Measurements from ENCODE around the gene ATP9A.

The ATP9A gene

DNA sequence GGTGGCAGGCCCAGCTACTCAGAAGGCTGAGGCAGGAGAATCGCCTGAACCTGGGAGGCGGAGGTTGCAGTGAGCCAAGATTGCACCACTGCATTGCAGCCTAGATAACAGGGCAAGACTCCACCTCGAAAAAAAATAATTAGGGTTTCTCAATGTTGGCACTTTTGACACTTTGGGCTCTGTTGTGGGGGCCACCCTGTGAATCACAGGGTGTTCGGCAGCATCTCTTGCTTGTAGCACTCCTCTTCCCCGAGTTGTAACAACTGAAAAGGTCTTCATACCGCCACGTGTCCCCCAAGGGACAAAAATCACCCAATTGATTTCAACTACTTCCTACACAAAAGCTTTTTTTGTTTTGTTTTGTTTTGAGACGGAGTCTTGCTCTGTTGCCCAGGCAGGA, 172.4 kb downstream of the ATP9A start:
- no peak for DNase-seq

DNA sequence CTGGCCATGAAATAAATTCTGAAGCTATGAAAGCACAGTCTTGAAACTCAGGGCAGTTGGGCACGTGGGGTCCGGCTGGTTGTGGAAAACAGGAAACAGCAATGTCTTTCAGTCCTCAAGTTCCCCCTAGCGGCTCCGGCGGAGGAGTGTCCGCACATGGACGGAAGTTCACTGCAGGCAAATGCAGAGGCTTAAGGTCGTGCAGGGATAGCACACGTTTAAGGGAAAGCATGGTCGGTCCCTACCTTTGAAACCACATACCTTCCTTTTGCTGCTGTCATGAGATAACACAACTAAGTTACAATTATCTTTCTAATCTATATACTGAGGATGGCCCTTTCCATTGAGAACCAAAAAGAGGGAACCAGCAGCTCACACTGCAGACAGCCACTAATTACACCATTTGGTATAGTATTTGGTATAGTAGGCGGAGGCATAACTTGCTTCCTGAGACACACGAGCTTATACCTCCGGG, 173.1 kb downstream of the ATP9A start:
- peak; percentile 7 to 68 (median 48) for DNase-seq

DNA sequence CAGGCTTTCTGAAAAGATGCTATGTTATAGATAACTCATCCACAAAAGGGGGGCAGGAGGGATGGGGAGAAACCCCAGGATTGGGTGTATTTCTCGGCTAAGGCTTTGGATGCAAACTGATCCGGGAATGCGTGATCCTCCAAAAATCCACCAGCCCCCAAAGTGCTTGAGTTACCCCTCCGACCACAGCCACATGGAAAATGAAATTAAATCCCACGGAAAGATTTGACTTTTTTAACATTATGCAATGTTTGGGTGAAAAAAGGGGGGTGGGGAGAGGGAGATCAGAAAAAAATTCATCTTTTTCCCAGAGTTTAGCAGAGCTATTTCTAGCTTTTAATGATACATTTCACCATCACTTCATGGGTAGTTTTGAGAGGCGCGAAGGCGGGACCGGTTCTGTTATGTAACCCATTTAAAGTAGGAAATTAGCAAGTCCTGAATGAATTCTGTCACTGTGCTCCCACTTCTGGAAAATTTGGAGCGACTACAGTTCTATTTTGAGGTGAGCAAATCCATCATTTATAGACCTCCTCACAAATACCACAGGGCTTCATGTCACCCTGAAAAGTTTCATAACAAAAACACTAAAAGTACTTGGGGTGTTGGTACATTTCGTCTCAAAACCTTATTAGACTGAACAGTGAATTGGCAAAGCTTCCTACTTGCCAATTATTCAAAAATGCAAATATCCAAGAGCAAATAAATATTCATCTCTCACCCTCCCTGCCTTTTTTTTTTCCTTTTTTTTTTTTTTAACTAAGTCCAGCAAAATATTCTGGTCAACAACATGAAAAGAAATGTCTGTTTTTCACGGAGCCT, 173.7 kb downstream of the ATP9A start:
- DNase-seq: no peak

DNA sequence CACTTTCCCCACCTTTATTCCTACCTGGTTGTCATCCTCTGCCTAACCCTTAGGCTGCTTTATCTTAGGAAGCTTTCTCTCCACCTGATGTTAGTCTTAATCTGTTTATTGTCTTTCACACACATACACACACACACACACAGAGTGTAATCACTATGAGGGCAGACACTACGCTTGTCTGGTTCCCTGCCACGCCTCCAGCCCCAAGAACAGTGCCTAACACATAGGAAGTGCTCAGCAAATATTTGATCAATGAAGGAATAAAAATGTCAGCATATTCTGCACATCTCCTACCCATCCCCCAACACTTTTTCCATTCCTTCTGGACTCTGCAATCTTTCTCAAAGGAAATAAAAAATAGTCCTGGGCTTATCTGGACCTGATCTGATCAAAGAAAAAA, 174.6 kb downstream of the ATP9A start:
- DNase-seq: no peak

DNA sequence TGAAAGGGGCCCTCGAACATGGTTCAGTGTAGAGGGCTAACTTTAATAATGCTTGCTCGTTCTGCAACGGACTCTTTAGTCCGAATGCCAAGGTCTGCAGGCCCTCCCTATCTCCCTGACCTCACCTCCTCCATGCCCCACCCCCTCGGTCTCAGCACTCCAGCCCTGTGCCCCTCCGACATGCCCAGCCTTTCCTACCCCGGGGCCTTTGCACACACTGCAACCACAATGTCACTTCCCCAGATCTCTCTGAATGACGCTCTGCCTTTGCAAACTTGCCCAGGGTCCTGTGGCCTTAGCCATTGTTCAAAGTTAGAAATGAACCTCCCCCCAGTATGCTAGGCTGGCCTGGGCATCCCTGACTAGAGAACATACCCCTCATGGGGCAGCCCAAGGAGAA, 175.6 kb downstream of the ATP9A start:
- DNase-seq: no peak

DNA sequence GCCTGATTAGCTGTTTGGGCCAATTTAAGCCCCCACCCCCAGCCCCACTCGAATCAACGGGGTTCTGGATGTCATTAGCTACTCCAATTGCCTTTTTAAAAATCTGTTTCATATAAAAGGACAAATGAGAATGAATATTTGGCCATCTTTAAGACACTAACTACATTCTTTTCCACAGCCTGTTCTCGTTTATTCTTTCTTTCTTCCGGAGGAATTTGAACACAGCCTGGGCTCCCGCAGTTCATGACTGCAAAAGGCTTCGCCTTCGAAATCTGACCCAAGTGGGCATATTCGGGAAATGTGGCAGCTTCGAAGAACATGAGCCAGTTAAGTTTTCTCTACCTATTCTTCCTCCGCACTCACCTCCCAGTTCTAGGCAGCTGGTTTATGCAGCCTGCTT, 176.3 kb downstream of the ATP9A start:
- no peak for DNase-seq

DNA sequence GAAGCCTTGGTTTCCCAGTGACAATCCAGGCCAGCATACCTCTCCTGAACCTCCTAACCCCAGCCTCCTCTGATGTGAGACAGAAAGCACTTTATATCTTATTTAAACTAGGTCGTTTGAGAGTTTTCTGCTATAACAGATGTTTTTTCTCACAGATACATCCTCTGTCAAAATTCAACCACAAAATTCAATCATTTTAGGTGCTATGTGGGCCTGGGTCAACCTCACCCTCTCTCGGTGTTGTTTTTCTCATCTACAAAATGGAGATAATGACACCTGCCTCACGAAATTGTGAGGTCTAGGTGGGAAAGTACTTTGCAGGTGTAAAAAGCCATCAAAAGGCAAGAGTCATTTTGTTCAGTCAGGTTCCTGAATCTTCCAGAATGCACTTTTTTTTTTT, 179.4 kb downstream of the ATP9A start:
- DNase-seq: no peak

DNA sequence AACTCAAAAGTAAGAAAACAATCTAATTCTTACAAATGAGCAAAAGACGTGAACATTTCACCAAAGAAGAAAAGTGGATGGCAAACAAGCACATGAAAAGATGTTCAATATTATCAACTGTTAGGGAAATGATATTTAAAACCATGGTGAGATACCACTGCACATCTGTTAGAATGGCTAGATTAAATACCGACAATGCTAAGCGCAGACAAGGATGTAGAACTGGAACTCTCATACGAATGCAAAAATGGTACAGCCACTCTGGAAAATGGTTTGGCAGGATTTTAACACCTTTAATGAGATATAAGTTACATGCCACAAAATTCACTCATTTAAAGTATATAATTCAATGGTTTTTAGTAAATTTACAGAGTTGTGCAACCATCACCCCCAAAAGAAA, 181.0 kb downstream of the ATP9A start:
- no peak for DNase-seq

DNA sequence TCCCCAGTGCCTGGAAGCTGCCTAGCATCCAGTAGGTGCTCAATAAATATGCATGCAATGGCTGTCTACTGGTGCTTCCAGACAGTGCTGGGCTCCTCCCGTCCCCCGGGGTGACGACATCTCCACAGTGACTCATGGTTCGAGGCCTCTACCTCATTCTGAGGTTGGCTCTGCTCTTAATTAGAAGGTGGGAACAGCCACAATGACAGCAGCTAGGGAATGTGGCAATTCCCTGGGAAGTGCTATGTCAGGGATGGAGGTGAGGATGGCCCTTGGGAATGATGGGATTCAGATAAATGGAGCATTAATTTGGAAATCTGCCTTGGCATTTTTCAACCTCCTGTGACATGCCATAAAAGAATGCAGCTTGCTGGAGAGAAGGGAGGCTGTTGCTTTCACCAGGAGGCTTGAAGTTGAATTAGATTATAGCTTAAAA, 182.2 kb downstream of the ATP9A start:
- DNase-seq: no peak

DNA sequence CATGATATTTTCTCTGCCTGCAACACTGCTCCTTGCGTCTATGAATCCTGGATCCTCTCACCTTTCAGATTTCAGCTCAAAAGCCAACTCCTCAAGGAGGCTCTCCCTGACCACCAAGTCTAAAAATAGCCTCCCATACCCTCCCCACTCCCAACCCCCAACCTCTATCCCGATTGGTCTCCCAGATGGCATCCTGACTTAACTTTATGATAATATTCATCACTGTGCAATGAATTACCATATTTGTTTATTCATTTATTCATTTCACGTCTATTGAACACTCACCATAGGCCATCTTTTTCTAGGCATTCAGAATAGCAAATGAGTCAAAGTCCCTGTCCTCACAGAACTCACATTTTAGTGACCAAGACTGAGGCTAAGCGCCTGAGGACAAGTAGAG, 183.0 kb downstream of the ATP9A start:
- DNase-seq: no peak

DNA sequence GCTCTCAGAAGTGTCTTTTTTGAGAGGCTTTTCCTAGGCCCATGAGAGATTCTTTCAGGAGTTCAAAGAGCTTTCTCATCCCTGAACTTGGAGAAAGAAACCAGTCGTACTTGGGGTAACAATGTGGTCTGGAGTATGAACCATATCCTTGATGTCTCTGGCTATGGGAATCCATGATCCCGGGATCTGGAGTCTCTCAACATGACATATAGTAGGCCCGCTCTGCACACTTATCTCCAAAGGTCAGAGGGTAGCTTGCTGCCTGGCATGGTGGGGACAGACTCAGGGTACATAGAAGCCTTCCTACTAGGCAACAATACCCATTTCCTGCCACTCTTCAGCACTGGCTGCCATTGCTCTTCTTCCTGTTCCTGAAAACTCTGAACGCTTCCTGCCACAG, 183.5 kb downstream of the ATP9A start:
- no peak for DNase-seq

DNA sequence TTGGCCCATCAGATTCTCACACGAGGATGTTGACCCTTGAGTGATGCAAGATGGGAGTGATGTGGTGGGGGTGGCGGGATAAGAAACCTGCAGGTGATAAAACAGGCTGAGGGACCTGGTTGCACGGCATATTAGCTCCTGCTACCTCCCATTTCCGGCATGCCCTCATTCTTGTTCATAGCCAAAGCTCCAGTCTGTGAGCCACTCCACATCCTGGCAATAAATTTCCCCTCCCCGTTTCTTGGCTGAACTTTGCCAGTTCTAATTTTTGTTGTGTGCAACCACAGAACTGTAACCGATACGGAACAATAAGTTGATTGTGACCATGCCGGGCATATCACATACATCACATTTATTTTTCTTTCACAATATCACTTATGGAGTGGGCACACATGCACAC, 184.1 kb downstream of the ATP9A start:
- DNase-seq: no peak

DNA sequence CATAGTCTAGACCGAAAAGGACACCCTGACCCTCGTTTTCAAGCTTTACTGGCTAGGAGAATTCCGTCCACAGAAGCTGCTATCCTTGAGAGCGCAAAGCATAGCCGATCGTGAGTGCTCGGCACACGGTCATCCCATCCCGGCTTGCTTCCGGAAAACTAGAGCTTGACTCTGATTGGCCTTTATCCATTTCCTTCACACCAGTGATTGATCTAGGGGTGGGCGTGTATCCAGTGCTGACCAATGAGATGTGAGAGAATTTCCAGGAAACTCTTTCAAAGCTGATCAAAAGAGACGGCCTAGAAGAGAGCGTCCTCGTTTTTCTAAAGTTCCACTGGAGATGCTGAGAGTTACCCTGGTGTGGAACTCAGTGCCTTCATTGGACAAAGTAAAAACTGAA, 184.7 kb downstream of the ATP9A start:
- no peak for DNase-seq

DNA sequence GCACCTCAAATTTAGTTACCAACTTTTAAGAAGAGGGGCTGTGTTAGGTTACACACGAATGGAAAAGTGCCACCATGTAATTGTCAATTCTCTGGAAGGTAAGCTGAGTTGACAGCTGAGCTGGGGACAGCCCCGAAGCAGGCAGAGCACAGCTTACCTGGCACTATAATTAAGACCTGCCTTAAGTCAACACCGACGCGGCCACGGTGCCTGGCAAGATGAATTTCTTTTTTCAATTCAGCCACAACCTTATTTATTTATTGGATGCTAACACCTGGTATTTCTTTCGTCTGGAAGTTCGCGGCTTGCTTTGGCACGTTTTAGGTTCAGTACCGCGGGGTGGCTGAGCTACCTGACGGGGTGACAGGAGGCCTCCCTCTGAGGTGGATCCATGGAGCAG, 185.1 kb downstream of the ATP9A start:
- no peak for DNase-seq

DNA sequence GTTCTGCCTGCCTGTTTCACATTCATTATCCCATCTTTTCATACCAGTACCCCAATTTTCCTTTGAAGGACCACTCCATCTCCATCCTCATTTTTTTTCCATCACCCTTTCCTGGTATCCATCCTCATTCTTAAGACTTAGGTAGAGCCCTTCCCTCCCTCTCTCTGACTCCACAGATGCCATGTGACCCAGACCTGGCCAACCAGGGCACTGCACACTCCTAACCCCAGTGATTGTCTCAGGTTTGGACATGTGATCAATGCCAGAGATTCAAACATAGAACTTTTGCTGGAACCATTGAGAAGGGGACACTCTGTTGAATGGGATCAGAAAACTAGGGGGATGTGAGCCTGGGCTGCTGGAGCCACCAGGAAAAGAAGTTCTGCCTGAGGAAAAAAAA, 186.6 kb downstream of the ATP9A start:
- DNase-seq: no peak

DNA sequence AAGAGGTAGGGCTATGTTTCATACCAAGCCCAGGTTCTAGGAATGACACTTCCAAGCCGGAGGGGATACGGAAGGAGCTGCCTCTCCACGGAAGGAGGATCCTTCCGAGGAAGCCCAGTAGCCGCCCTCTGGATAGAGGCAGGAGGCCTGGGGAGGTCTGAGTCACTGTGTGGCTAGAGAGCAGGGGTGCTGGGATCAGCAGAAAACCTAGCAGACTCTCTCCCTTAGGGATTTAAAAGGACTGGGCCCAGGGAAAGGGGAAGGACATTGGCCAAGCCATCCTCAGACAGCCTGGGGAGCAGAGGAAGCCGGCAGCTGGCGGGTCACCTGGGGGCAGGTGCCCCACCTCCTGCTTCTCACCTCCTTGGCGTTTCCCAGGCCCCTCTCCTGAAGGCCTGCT, 189.1 kb downstream of the ATP9A start:
- DNase-seq: no peak

DNA sequence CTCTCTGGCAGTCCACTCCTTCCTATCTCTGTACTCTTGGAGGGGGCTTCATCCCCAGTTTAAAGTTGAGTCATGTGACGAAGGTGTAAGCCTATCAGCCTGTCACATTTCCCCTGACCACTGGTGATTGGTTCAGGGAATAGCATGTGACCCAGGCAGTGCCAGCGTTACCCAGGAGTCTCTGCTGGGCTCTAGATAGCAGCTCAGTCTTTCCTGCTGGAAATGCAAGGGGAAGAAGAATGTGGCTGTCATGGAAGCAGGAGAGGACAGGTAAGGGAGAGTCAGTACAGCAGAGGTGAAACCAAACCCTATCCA, 190.1 kb downstream of the ATP9A start:
- no peak for DNase-seq

DNA sequence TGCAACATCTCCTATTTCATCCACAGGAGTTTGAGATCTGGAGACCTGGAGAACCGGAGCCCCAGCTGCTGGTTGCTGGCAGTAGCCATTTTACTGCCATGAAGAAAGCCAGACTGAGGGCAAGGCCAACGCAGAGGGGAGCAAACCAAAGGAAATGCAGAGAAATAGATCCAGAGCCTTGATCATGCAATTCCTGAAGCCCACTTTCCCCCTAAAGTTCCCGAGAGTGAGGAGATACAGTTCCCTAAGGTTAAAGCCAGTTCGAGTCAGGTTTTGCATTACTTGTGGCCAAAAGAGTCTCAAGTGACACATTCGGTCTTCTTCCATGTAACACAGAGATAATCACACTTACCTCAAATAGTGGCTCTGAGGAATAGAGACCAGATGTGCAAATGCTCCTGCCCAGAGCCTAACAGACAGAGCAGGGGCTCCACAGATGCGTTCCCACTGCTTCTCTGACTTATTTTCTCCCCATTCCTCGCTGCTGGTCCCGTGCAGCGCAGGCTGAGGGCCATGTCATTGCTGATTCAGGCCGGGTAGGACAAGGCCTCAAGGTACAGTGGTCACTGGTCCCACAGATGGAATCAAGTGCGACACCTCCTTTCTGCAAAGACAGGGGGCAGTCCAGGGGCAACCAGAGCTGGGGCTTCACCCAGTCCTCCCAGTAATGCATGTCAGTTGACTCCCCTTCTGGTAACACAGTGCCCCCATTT, 190.6 kb downstream of the ATP9A start:
- no peak for DNase-seq

DNA sequence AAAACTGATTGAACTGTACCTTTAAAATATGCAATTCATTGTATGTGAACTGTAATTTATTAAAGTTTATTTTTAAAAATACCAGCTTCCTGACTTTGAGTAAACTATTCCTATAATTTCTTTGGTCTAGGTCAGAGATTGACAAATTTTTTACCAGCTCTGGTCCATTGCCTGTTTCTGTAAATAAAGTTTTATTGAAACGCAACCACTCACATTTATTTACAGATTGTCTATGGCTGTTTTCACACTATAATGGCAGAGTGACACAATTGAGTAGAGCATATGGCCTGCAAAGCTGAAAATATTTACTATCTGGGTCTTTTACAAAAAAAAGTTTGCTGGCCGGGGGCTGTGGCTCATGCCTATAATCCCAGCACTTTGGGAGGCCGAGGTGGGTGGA, 192.7 kb downstream of the ATP9A start:
- no peak for DNase-seq

DNA sequence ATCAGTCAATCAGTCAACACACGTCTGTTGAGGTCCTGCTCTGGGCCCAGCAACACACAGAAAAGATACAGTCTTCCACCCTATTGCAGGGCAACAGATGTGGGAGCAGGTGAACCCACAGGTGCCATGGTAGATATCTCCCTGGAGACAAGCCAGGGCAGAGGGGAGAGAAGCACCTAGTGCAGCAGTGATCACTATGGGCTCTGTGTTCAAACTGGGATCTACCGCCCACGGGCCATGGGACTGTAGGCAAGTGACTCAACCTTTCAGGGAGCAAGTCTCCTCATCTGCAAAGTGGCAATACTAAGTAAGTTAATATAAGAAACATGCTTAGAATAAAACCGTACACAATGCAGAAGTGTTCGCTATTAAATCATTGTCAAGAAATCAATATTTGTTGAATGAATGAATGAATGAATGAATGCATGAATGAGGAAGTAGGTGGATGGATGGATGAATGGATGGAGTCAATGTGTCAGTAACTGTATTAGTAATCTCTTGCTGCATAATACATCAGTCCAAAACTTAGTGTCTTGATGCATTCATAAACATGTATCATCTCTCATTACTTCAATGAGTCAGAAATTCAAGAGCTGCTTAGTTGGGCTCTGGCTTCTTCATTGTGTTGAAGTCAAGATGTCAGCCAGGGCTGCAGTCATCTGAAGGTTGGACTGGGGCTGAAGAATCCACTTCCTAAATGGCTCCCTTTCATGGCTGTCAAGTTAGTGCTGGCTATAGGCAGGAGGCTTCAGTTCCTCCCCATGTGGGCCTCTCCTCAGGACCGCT, 193.7 kb downstream of the ATP9A start:
- no peak for DNase-seq

DNA sequence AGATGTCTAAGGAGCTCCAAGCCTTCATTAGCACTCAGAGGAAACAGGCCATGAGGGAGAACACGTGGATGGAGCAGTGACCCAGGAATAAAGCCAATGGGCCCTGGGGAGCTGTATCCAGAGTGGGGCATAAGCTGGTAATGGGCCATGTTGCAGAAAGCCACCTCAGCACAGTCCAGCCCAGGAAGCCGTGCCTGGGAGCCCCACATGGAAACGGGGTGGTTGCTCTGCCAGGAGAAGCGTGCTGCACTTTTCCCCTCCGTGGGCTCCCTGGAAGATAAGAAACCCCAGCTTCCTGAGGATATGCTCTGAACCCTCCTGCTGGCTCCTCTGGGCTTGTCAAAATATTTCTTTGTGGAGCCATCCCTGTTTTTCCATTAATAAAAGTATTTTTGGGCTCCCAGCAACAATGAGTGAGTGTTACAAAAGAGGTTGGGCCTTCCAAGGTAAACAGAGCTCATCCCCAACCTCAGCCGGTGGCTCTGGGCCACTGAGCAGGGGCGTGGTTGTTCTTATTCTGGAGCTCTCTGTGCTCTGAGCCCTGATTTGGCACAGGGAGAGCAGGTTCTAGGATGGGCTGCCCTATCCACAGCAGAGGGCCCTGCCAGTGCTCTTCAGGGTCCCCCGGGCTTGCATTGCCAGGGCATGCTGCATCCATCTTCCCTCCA, 194.5 kb downstream of the ATP9A start:
- no peak for DNase-seq

DNA sequence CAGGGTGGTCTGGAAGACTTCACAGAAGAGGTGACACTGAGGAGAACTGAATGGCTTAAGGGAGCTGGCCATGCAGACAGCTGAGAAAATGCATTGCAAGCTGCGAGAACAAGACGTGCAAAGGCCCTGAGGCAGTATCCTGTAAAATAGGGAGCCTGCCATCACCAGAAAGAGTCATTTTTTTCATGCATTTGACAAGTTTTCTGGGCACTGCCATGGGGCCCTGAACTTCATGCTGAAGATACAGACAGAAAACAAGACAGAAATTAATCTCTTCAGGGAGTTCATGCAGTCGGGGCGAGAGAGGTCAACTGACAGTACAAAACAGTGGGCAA, 196.8 kb downstream of the ATP9A start:
- DNase-seq: no peak

DNA sequence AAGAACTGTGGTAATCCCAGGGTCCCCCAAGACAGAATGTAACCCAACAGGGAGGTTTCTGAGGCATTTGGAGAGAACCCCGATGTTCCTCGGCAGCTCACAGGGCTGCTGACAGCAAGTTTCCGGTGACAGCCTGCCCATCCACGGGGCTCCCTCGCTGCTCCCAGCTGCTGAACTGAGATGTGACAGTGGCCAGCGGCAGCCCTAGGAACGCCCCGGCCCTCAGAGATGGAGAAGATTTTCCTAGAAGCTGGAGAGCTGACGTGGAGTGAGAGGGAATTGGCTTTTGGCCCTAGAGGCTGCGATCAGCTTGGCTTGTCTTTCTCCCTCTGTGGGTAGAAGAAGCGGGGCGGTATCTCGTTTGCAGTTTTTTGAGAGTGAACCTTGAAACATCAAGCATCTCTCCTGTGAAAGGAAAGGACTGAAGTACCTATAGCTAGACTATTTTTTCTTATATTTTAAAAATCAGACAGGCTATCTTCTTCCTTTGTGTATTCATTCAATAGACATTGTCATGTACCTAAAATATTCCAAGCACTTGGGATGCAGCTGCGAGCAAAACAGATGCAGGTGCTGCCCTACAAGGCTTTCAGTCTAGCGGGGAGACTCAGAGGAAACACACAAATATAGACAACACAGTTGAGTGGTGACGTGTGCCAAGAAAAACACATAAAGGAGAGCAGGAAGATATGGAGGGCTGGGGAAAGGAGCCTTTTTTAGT, 197.3 kb downstream of the ATP9A start:
- no peak for DNase-seq

All from activated naive CD4-positive, alpha-beta T cell (primary cell).